ENCODE data around the gene ALDH1L1. TPM values are rescaled to one million over a fixed set of nuclear protein-coding genes. Genes with fewer than 3 reads are reported as not detected.
A peak's percentile ranks its signal among the peaks of the same experiment; 100 is the strongest.
"Not testable (repeated sequence)": the region's sequence is repeated elsewhere in the genome, so short reads cannot be mapped to it uniquely, and the experiment has no call there.

ALDH1L1 gene
- total RNA-seq, 1 donor from 2014 or later = 3.6 TPM

- DNase-seq (ENCODE audit: low spot score) = no peak
Observed at GRCh38 chr3:126106336-126107202, 73.8 kb downstream of the ALDH1L1 start.

- no peak for DNase-seq (ENCODE audit: low spot score)
Observed at GRCh38 chr3:126105691-126106187, 74.6 kb downstream of the ALDH1L1 start.

- DNase-seq (ENCODE audit: low spot score) = no peak
Observed at GRCh38 chr3:126104742-126105605, 75.4 kb downstream of the ALDH1L1 start.

GRCh38 chr3:126104028-126104635, 76.3 kb downstream of the ALDH1L1 start:
- DNase-seq (ENCODE audit: low spot score) = no peak

- DNase-seq (ENCODE audit: low spot score) = no peak
Observed at GRCh38 chr3:126103121-126104027, 77.0 kb downstream of the ALDH1L1 start.

GRCh38 chr3:126102530-126102951, 77.8 kb downstream of the ALDH1L1 start:
- peak; percentile 64 for DNase-seq (ENCODE audit: low spot score)

- DNase-seq (ENCODE audit: low spot score) = no peak
Observed at GRCh38 chr3:126102011-126102410, 78.4 kb downstream of the ALDH1L1 start.

- no peak for DNase-seq (ENCODE audit: low spot score)
Observed at GRCh38 chr3:126101521-126101982, 78.8 kb downstream of the ALDH1L1 start.

- DNase-seq (ENCODE audit: low spot score) = no peak
Observed at GRCh38 chr3:126100634-126101301, 79.6 kb downstream of the ALDH1L1 start.

GRCh38 chr3:126100269-126100633, 80.1 kb downstream of the ALDH1L1 start:
- no peak for DNase-seq (ENCODE audit: low spot score)

GRCh38 chr3:126098391-126098858, 82.0 kb downstream of the ALDH1L1 start:
- no peak for DNase-seq (ENCODE audit: low spot score)

GRCh38 chr3:126097801-126098200, 82.6 kb downstream of the ALDH1L1 start:
- DNase-seq (ENCODE audit: low spot score) = no peak

- not testable (repeated sequence) for DNase-seq (ENCODE audit: low spot score)
Observed at GRCh38 chr3:126096274-126096673, 84.1 kb downstream of the ALDH1L1 start.

GRCh38 chr3:126092128-126092527, 88.3 kb downstream of the ALDH1L1 start:
- DNase-seq (ENCODE audit: low spot score) = not testable (repeated sequence)

GRCh38 chr3:126087552-126088175, 92.7 kb downstream of the ALDH1L1 start:
- DNase-seq (ENCODE audit: low spot score) = no peak

GRCh38 chr3:126085841-126086240, 94.5 kb downstream of the ALDH1L1 start:
- DNase-seq (ENCODE audit: low spot score) = no peak

GRCh38 chr3:126085276-126085675, 95.1 kb downstream of the ALDH1L1 start:
- no peak for DNase-seq (ENCODE audit: low spot score)

GRCh38 chr3:126084768-126085180, 95.6 kb downstream of the ALDH1L1 start:
- no peak for DNase-seq (ENCODE audit: low spot score)
